ENCODE measurements around the gene SERINC1.
A peak's percentile ranks its signal among the peaks of the same experiment; 100 is the strongest.

The SERINC1 gene

GRCh38 chr6:122431780-122432179 is 39.8 kb downstream of the SERINC1 start:
- no peak for DNase-seq

GRCh38 chr6:122429323-122429722 is 42.3 kb downstream of the SERINC1 start:
- DNase-seq = no peak

- no peak for DNase-seq
Observed at GRCh38 chr6:122428781-122429180, 42.8 kb downstream of the SERINC1 start.

- DNase-seq = no peak
Observed at GRCh38 chr6:122426597-122426996, 45.0 kb downstream of the SERINC1 start.

GRCh38 chr6:122423734-122424133 is 47.9 kb downstream of the SERINC1 start:
- no peak for DNase-seq

- no peak for DNase-seq
Observed at GRCh38 chr6:122422614-122423267, 48.9 kb downstream of the SERINC1 start.

GRCh38 chr6:122422003-122422402 is 49.6 kb downstream of the SERINC1 start:
- DNase-seq = no peak

- no peak for DNase-seq
Observed at GRCh38 chr6:122416825-122417224, 54.8 kb downstream of the SERINC1 start.

GRCh38 chr6:122412001-122412400 is 59.6 kb downstream of the SERINC1 start:
- no peak for DNase-seq

- DNase-seq = no peak
Observed at GRCh38 chr6:122408702-122409458, 62.7 kb downstream of the SERINC1 start.

GRCh38 chr6:122408240-122408639 is 63.4 kb downstream of the SERINC1 start:
- no peak for DNase-seq

GRCh38 chr6:122407712-122408111 is 63.9 kb downstream of the SERINC1 start:
- no peak for DNase-seq

GRCh38 chr6:122406187-122406586 is 65.4 kb downstream of the SERINC1 start:
- DNase-seq = no peak

- DNase-seq = no peak
Observed at GRCh38 chr6:122405417-122405816, 66.2 kb downstream of the SERINC1 start.

GRCh38 chr6:122404444-122404843 is 67.2 kb downstream of the SERINC1 start:
- no peak for DNase-seq

GRCh38 chr6:122401104-122401503 is 70.5 kb downstream of the SERINC1 start:
- no peak for DNase-seq

GRCh38 chr6:122400462-122401089 is 71.0 kb downstream of the SERINC1 start:
- DNase-seq = no peak

GRCh38 chr6:122400121-122400450 is 71.5 kb downstream of the SERINC1 start:
- no peak for DNase-seq

GRCh38 chr6:122399348-122400120 is 72.1 kb downstream of the SERINC1 start, which contains the start of gene HSF2:
Gene HSF2, plus strand, starts transcription at chr6:122399652. Its CDS starts 86 bp downstream, at chr6:122399738.
- DNase-seq = peak; percentile 92

- DNase-seq = no peak
Observed at GRCh38 chr6:122399055-122399347, 72.6 kb downstream of the SERINC1 start.

- DNase-seq = no peak
Observed at GRCh38 chr6:122394016-122394415, 77.6 kb downstream of the SERINC1 start.

GRCh38 chr6:122393351-122393896 is 78.2 kb downstream of the SERINC1 start:
- DNase-seq = no peak
